Ureter (tissue), 1 donor: ENCODE results near the gene HOXD12. TPM values are rescaled to one million over a fixed set of nuclear protein-coding genes. Genes with fewer than 3 reads are reported as not detected.

Source experiments
- DNase-seq: peaks from one replicate; pipeline ENCODE4 v3.0.0-alpha.2; 2020; ENCODE audit warnings: low spot score
- total RNA-seq: library from RNA; stranded (reverse); gene quantifications from one replicate; pipeline ENCODE4 v1.2.4, GENCODE V29; 2023
- donor health status: DM: yes; HTN: yes; CAD: no.

Gene HOXD12, protein sequence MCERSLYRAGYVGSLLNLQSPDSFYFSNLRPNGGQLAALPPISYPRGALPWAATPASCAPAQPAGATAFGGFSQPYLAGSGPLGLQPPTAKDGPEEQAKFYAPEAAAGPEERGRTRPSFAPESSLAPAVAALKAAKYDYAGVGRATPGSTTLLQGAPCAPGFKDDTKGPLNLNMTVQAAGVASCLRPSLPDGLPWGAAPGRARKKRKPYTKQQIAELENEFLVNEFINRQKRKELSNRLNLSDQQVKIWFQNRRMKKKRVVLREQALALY
- total RNA-seq = not detected

DNA sequence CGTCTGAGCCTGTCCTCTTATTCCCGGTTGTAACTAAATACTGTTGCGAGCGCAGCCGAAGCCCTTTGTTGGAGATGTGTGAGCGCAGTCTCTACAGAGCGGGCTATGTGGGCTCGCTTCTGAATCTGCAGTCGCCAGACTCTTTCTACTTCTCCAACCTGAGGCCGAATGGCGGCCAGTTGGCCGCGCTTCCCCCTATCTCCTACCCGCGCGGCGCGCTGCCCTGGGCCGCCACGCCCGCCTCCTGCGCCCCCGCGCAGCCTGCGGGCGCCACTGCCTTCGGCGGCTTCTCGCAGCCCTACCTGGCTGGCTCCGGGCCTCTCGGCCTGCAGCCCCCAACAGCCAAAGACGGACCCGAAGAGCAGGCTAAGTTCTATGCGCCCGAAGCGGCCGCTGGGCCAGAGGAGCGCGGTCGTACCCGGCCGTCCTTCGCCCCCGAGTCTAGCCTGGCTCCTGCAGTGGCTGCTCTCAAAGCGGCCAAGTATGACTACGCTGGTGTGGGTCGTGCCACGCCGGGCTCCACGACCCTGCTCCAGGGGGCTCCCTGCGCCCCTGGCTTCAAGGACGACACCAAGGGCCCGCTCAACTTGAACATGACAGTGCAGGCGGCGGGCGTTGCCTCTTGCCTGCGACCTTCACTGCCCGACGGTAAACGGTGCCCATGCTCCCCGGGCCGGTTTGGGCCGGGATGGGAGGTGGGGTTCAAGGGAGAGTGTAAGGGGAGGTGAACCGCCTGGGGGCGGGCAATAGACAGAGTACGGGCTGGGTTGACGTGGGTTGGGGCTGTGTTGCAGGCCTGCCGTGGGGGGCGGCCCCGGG is at the start of gene HOXD12:
Gene HOXD12, plus strand, starts transcription at position 68 of the 819 bp plus-strand sequence. Its CDS starts 7 bp downstream, at position 75.
- DNase-seq = no peak

- DNase-seq = no peak
These were observed 43.2 kb upstream of the HOXD12 start for GRCh38 chr2:176056406-176056805.

DNA sequence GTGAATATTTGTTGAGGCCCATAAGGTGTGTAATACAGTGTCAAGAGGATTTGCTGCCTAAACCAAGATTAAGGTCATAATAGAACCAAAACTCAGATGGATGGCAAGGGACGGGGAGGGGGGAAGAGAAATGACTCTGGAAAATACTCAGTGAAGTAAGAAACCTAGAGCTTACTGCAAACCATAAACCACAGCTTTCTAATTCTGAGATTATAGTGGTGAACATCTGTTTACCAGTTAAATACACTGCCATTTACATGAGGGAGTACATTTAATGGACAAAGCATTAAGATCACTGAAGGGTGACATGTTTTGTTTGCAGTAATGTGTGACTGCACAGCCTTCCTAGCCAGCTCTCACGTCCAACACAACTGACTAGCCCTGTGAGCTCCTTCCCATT is 35.6 kb upstream of the HOXD12 start:
- no peak for DNase-seq

DNA sequence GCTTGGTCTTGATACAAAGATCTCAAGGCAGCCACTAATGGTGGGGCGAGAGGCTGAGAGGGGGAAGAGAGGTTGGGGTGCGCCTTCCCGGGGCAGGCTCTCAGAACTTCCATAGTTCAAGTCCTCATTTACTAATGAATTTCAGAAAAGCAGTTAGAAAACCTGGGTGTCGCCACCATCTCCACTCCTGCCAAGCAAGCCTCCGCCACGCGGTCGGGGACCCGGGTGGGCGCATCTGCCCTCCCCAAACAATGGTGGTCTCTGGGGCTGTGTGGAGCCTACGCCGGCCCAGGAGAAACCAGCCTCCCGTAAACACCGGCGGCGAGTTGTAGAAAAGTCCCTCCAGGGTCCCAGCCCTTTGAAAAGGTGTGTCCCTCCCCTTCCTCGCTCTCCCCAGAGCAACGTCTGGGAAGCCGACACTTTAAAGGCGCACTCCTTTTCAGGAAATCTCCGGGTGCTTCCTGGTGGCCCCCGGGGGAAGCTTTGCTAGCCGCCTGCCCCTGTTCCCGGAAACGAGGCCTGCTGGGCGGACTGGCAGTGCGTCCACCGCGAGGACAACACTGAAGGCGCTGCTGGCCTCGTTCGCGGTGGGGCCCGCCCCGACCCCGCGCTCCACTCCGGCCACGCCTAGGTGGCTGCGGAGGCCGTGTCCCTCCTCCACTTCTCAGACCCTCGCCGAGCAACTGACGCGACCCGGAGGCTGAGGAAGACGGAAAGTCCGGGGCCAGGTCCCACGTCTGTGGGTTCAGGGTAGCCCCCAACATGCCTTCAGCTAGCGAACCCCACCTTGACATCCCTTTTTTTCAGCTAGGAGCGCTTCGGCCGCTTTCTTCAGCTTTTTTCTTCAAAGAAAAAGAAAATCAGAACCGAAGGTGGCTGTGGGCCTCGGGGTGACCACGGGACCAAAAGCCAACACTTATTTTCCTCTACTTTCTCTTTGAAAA is 32.7 kb upstream of the HOXD12 start:
- no peak for DNase-seq

GRCh38 chr2:176067589-176068418 is 31.8 kb upstream of the HOXD12 start:
- no peak for DNase-seq

DNA sequence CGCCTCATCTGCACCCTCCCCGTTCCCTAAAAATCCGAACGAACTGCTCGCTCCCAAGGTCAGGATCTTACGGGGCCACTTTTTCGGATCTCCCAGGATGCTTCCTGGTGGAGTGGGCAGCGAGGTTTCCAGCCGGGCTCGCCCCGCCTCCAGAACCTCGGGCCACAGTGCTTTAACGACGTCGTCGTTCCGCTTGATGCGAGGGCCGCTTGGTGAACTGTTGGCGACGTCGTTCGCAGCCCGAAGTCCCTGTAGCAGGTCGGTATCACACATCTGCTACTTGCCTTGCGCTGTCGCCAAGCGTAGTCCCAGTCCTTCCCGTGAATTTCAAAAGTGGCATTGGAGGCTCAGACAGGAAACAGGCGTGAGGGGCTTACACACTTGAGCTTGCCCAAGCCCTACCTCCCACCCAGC is 31.2 kb upstream of the HOXD12 start:
- no peak for DNase-seq

- no peak for DNase-seq
These were observed 28.0 kb upstream of the HOXD12 start for GRCh38 chr2:176071330-176072291.

GRCh38 chr2:176072292-176072669 is 27.3 kb upstream of the HOXD12 start:
- DNase-seq = no peak

GRCh38 chr2:176072951-176073904 is 26.4 kb upstream of the HOXD12 start:
- DNase-seq = no peak

- no peak for DNase-seq
These were observed 24.6 kb upstream of the HOXD12 start for GRCh38 chr2:176074919-176075425.

- no peak for DNase-seq
These were observed 24.1 kb upstream of the HOXD12 start for GRCh38 chr2:176075481-176075880.

GRCh38 chr2:176076063-176076462 is 23.5 kb upstream of the HOXD12 start:
- no peak for DNase-seq

- no peak for DNase-seq
These were observed 22.8 kb upstream of the HOXD12 start for GRCh38 chr2:176076796-176077195.

DNA sequence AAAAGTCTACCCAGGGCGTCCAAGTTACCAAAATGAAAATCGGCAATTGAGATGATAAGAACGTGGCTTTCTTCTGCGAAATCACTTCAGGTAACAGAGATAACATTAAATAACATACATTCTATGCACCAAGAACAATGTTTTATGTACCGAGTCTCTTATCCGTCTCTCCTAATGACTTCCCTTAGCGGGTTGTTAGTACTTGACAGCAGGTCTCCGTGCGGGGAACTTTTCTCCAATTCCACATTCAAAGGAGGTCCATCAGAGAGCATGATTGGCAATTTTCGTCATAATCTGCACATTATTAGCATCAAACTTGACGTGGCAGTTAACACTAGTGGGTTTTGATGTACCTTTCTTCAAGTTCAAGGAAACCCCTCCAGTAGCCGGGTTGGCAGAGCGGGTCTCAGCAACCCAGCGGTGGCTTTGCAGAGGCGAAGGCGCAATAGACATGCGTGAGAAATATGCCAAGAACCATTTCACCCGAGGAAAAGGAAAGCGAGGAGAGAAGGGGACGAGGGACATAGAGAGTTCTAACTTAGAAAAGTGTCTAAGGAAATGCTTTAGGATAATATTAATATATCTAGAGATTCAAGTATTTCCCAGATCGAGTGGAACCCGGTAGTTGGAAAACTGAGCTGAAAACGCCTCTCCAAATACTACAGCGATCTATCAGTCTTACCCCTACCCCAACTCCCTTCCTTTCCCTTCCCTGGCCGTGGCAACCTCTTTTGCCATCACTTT is 20.9 kb upstream of the HOXD12 start:
- DNase-seq = no peak

- DNase-seq = no peak
These were observed 20.2 kb upstream of the HOXD12 start for GRCh38 chr2:176079285-176079830.

- DNase-seq = no peak
These were observed 19.6 kb upstream of the HOXD12 start for GRCh38 chr2:176079831-176080539.
